HEK293 (cell line): ENCODE data around the gene MAP3K4.
"Not testable (repeated sequence)": the region's sequence is repeated elsewhere in the genome, so short reads cannot be mapped to it uniquely, and the experiment has no call there.

Experiments
- CTCF ChIA-PET: fragments of 350-600 bp; formaldehyde crosslinking; extraction: SDS; loops from one replicate; lab custom pipeline; 2021; ENCODE audit warnings: antibody characterized with exemption; lab: Yijun Ruan, JAX
- POLR2A ChIA-PET: fragments of 300-600 bp; formaldehyde crosslinking; extraction: SDS; loops from one replicate; lab custom pipeline; 2020; ENCODE audit warnings: antibody characterized with exemption, inconsistent platforms; lab: Yijun Ruan, JAX
- H3K27ac ChIP-seq: fragments of 200-500 bp; sonication (Bioruptor generic); 2 replicates; pipeline ENCODE4 v1.5.1; 2014; ENCODE audit warnings: low read depth, low read length, control low read depth, inconsistent platforms; ENCODE audit errors: extremely low read depth
- H3K36me3 ChIP-seq, 2 experiments: fragments of 200-500 bp in 1 of 2; sonication (Bioruptor generic) in 1 of 2; 1 replicate in 1 of 2; 2 replicates in 1 of 2; pipeline ENCODE4 v1.5.1; 2014 to 2017; ENCODE audit warnings: inconsistent platforms in 2 of 2, low read length in 2 of 2; ENCODE audit not compliant: control insufficient read depth in 2 of 2, insufficient read depth in 1 of 2
- H3K4me1 ChIP-seq: fragments of 200-500 bp; sonication (Bioruptor generic); 2 replicates; pipeline ENCODE4 v1.5.1; 2014; ENCODE audit warnings: mild to moderate bottlenecking, low read length, inconsistent platforms; ENCODE audit not compliant: control insufficient read depth, insufficient read depth
- H3K4me3 ChIP-seq: 2 replicates; pipeline ENCODE4 v1.5.1; 2011; ENCODE audit warnings: low read depth, mild to moderate bottlenecking, control low read depth, low read length, moderate library complexity
- H3K9me3 ChIP-seq: fragments of 200-500 bp; sonication (Bioruptor generic); 2 replicates; pipeline ENCODE4 v1.5.1; 2014; ENCODE audit warnings: low read depth, low read length, inconsistent platforms; ENCODE audit not compliant: control insufficient read depth, insufficient read depth
- KLF17 ChIP-seq: fragments of 450-650 bp; formaldehyde crosslinking; IDR thresholded peaks from 2 replicates; pipeline ENCODE4 v1.5.1; 2016; ENCODE audit warnings: missing biosample characterization, missing genetic modification characterization
- KLF9 ChIP-seq: fragments of 450-650 bp; formaldehyde crosslinking; IDR thresholded peaks from 2 replicates; pipeline ENCODE4 v1.5.1; 2016; ENCODE audit warnings: missing biosample characterization, missing genetic modification characterization, low read depth
- OVOL3 ChIP-seq: fragments of 450-650 bp; formaldehyde crosslinking; IDR thresholded peaks from 2 replicates; pipeline ENCODE4 v1.5.1; 2016; ENCODE audit warnings: missing biosample characterization, missing genetic modification characterization
- PRDM6 ChIP-seq: fragments of 450-650 bp; formaldehyde crosslinking; IDR thresholded peaks from 2 replicates; pipeline ENCODE4 v1.5.1; 2017; ENCODE audit warnings: missing biosample characterization, missing genetic modification characterization
- SETDB1 ChIP-seq: IDR thresholded peaks from one replicate; pipeline ENCODE4 v1.6.1; 2017; ENCODE audit warnings: mild to moderate bottlenecking, low read length, moderate library complexity, mixed read lengths; ENCODE audit not compliant: insufficient read length
- SP2 ChIP-seq: fragments of 450-650 bp; formaldehyde crosslinking; IDR thresholded peaks from 2 replicates; pipeline ENCODE4 v1.5.1; 2016; ENCODE audit warnings: missing biosample characterization, missing genetic modification characterization
- SP3 ChIP-seq: fragments of 450-650 bp; formaldehyde crosslinking; IDR thresholded peaks from 2 replicates; pipeline ENCODE4 v1.5.1; 2016; ENCODE audit warnings: missing biosample characterization, missing genetic modification characterization
- YY2 ChIP-seq: fragments of 450-650 bp; formaldehyde crosslinking; IDR thresholded peaks from 2 replicates; pipeline ENCODE4 v1.5.1; 2016; ENCODE audit warnings: missing biosample characterization, missing genetic modification characterization
- ZBTB44 ChIP-seq: fragments of 450-650 bp; IDR thresholded peaks from 2 replicates; pipeline ENCODE4 v1.5.1; 2018; ENCODE audit warnings: missing biosample characterization, mild to moderate bottlenecking, missing genetic modification characterization
- ZBTB48 ChIP-seq: fragments of 450-650 bp; formaldehyde crosslinking; IDR thresholded peaks from 2 replicates; pipeline ENCODE4 v1.5.1; 2016; ENCODE audit warnings: missing biosample characterization, missing genetic modification characterization
- ZNF133 ChIP-seq: fragments of 450-650 bp; formaldehyde crosslinking; IDR thresholded peaks from 2 replicates; pipeline ENCODE4 v1.5.1; 2016; ENCODE audit warnings: missing biosample characterization, missing genetic modification characterization
- ZNF146 ChIP-seq: fragments of 450-650 bp; formaldehyde crosslinking; IDR thresholded peaks from 2 replicates; pipeline ENCODE4 v1.5.1; 2016; ENCODE audit warnings: missing biosample characterization, missing genetic modification characterization
- ZNF16 ChIP-seq: fragments of 450-650 bp; formaldehyde crosslinking; IDR thresholded peaks from 2 replicates; pipeline ENCODE4 v1.5.1; 2016; ENCODE audit warnings: low read depth, missing biosample characterization, missing genetic modification characterization
- ZNF184 ChIP-seq: fragments of 450-650 bp; IDR thresholded peaks from 2 replicates; pipeline ENCODE4 v1.5.1; 2018; ENCODE audit warnings: missing biosample characterization, mild to moderate bottlenecking, missing genetic modification characterization
- ZNF202 ChIP-seq: fragments of 450-650 bp; formaldehyde crosslinking; IDR thresholded peaks from 2 replicates; pipeline ENCODE4 v1.5.1; 2016; ENCODE audit warnings: missing biosample characterization, missing genetic modification characterization, borderline replicate concordance
- ZNF280C ChIP-seq: fragments of 450-650 bp; formaldehyde crosslinking; IDR thresholded peaks from 2 replicates; pipeline ENCODE4 v1.5.1; 2016; ENCODE audit warnings: missing biosample characterization, missing genetic modification characterization
- ZNF280D ChIP-seq: fragments of 450-650 bp; formaldehyde crosslinking; IDR thresholded peaks from 2 replicates; pipeline ENCODE4 v1.5.1; 2016; ENCODE audit warnings: missing biosample characterization, missing genetic modification characterization
- ZNF341 ChIP-seq: fragments of 450-650 bp; formaldehyde crosslinking; IDR thresholded peaks from 2 replicates; pipeline ENCODE4; 2016; ENCODE audit warnings: low read depth, missing biosample characterization, missing genetic modification characterization
- ZNF473 ChIP-seq: fragments of 450-650 bp; formaldehyde crosslinking; IDR thresholded peaks from 2 replicates; pipeline ENCODE4 v1.5.1; 2017; ENCODE audit warnings: missing biosample characterization, missing genetic modification characterization
- ZNF521 ChIP-seq: fragments of 450-650 bp; formaldehyde crosslinking; IDR thresholded peaks from 2 replicates; pipeline ENCODE4 v1.5.1; 2017; ENCODE audit warnings: missing biosample characterization, mild to moderate bottlenecking, missing genetic modification characterization
- ZNF544 ChIP-seq: fragments of 450-650 bp; formaldehyde crosslinking; IDR thresholded peaks from 2 replicates; pipeline ENCODE4 v1.5.0; 2017; ENCODE audit warnings: missing biosample characterization, missing genetic modification characterization
- ZNF768 ChIP-seq: fragments of 450-650 bp; formaldehyde crosslinking; IDR thresholded peaks from 2 replicates; pipeline ENCODE4 v1.5.1; 2018; ENCODE audit warnings: missing biosample characterization, mild to moderate bottlenecking, missing genetic modification characterization

Gene MAP3K4

GRCh38 chr6:160972111-160972510 lies 19.5 kb upstream of the MAP3K4 start (continued):
- TF ChIP-seq PRDM6 (tag by site-specific recombination) (peak; percentile 7; the same call in 1 of the 2 replicates), ZNF544 (tag by site-specific recombination) (no peak), ZBTB48 (tag by site-specific recombination) (no peak), SETDB1 (peak; percentile 20), ZBTB44 (tag by site-specific recombination) (peak; percentile 64; the same call in 1 of the 2 replicates), SP3 (tag by site-specific recombination) (no peak)

GRCh38 chr6:160972594-160972993 lies 19.0 kb upstream of the MAP3K4 start:
- POLR2A ChIA-PET, result interaction anchor here (1.0 kb wide), 1 partner anchor 301 kb away, joined by 3 read pairs; the partner anchor contains the start of gene AGPAT4
- CTCF ChIA-PET, H3K4me1 ChIP-seq, H3K9me3 ChIP-seq, H3K27ac ChIP-seq, H3K36me3 ChIP-seq, H3K4me3 ChIP-seq: not testable (repeated sequence)

- POLR2A ChIA-PET, result no interaction called here
- TF ChIP-seq OVOL3 (tag by site-specific recombination), result no peak
- TF ChIP-seq ZNF16 (tag by site-specific recombination), result no peak
- TF ChIP-seq YY2 (tag by site-specific recombination), result no peak
- no peak for TF ChIP-seq ZNF133 (tag by site-specific recombination)
- TF ChIP-seq ZNF341 (tag by site-specific recombination), result no peak
- TF ChIP-seq ZNF202 (tag by site-specific recombination), result no peak
- TF ChIP-seq KLF9 (tag by site-specific recombination), result no peak
- no peak for TF ChIP-seq ZNF146
- TF ChIP-seq ZNF521, result no peak
- TF ChIP-seq SP2 (tag by site-specific recombination), result no peak
- no peak for TF ChIP-seq ZNF768 (tag by site-specific recombination)
- TF ChIP-seq ZNF184, result no peak
- TF ChIP-seq ZNF473 (tag by site-specific recombination), result no peak
- TF ChIP-seq KLF17 (tag by site-specific recombination), result no peak
- TF ChIP-seq ZNF280C (tag by site-specific recombination), result no peak
- no peak for TF ChIP-seq ZNF280D (tag by site-specific recombination)
Observed at GRCh38 chr6:160973311-160974250, 18.0 kb upstream of the MAP3K4 start.

More at GRCh38 chr6:160973311-160974250, 18.0 kb upstream of the MAP3K4 start:
- Histone ChIP-seq H3K36me3 (no peaks in the 10 kb centered on the region), H3K9me3 (no peaks in the 10 kb centered on the region), H3K4me3 (no peak overlapping the region), H3K27ac (no peak overlapping the region), H3K4me1 (no peaks in the 10 kb centered on the region)
- CTCF ChIA-PET, result no interaction called here
